Astrocyte (in vitro differentiated cells and primary cell): ENCODE results near the gene SNAP47. TPM values are rescaled to one million over a fixed set of nuclear protein-coding genes. Genes with fewer than 3 reads are reported as not detected.

Experiments
- DNase-seq: peaks from one replicate; pipeline ENCODE4 v3.0.0-alpha.2; 2010; ENCODE audit warnings: low read depth
- FAIRE-seq: peaks from 2 replicates; lab custom pipeline; 2011; peaks lifted over from hg19 to GRCh38; lab: Jason Lieb, UNC
- H2AFZ ChIP-seq: 2 replicates; pipeline ENCODE4 v1.6.0; 2012; ENCODE audit warnings: low read depth, low read length, inconsistent platforms
- H3K27ac ChIP-seq: 2 replicates; pipeline ENCODE4 v1.5.1; 2011; ENCODE audit warnings: low read depth, low read length, inconsistent platforms
- H3K27me3 ChIP-seq: 2 replicates; pipeline ENCODE4 v1.6.0; 2011; ENCODE audit warnings: low read length, inconsistent platforms; ENCODE audit not compliant: insufficient read depth
- H3K36me3 ChIP-seq: 2 replicates; pipeline ENCODE4 v1.5.1; 2011; ENCODE audit warnings: low read length, inconsistent platforms; ENCODE audit not compliant: insufficient read depth
- H3K4me1 ChIP-seq: 2 replicates; pipeline ENCODE4 v1.5.1; 2011; ENCODE audit warnings: low read length, inconsistent platforms; ENCODE audit not compliant: insufficient read depth
- H3K4me2 ChIP-seq: 2 replicates; pipeline ENCODE4 v1.6.0; 2012; ENCODE audit warnings: low read length, inconsistent platforms
- H3K4me3 ChIP-seq: 2 replicates; pipeline ENCODE4 v1.5.1; 2011; ENCODE audit warnings: low read depth, mild to moderate bottlenecking, low read length, inconsistent platforms; ENCODE audit not compliant: insufficient read depth
- H3K79me2 ChIP-seq: 2 replicates; pipeline ENCODE4 v1.6.0; 2012; ENCODE audit warnings: mild to moderate bottlenecking, low read length, inconsistent platforms; ENCODE audit not compliant: insufficient read depth
- H3K9ac ChIP-seq: 2 replicates; pipeline ENCODE4 v1.6.0; 2012; ENCODE audit warnings: mild to moderate bottlenecking, low read length, inconsistent platforms
- H3K9me3 ChIP-seq: 2 replicates; pipeline ENCODE4 v1.5.1; 2012; ENCODE audit warnings: low read depth, mild to moderate bottlenecking, low read length, inconsistent platforms; ENCODE audit not compliant: insufficient read depth
- H4K20me1 ChIP-seq: 2 replicates; pipeline ENCODE4 v1.6.0; 2012; ENCODE audit warnings: low read length, inconsistent platforms; ENCODE audit not compliant: insufficient read depth
- H3K27ac Mint-ChIP-seq: one replicate; pipeline ENCODE4 v1.8.0; 2021; ENCODE audit warnings: mild to moderate bottlenecking, mixed read lengths; ENCODE audit not compliant: unreplicated experiment
- H3K27me3 Mint-ChIP-seq: one replicate; pipeline ENCODE4 v1.8.0; 2021; ENCODE audit warnings: low read depth, mixed read lengths; ENCODE audit not compliant: unreplicated experiment
- H3K36me3 Mint-ChIP-seq: one replicate; pipeline ENCODE4 v1.8.0; 2021; ENCODE audit warnings: low read depth, mixed read lengths; ENCODE audit not compliant: unreplicated experiment
- H3K4me1 Mint-ChIP-seq: one replicate; pipeline ENCODE4 v1.8.0; 2021; ENCODE audit warnings: low read depth, mixed read lengths; ENCODE audit not compliant: unreplicated experiment
- H3K4me3 Mint-ChIP-seq: one replicate; pipeline ENCODE4 v1.8.0; 2021; ENCODE audit warnings: mild to moderate bottlenecking, moderate library complexity, mixed read lengths; ENCODE audit not compliant: unreplicated experiment
- H3K9me3 Mint-ChIP-seq: one replicate; pipeline ENCODE4 v1.8.0; 2021; ENCODE audit warnings: mild to moderate bottlenecking, mixed read lengths; ENCODE audit not compliant: unreplicated experiment
- EZH2 ChIP-seq: IDR thresholded peaks from 2 replicates; pipeline ENCODE4 v1.6.1; 2012; ENCODE audit warnings: mild to moderate bottlenecking, low read length, inconsistent platforms; ENCODE audit not compliant: insufficient read depth
- total RNA-seq: library from RNA; stranded (reverse); gene quantifications from 2 replicates; pipeline ENCODE4 v1.2.1, GENCODE V29; 2021
- TF ChIP-seq, protein P1 (sequence below): IDR thresholded peaks from 2 replicates; pipeline ENCODE4 v1.5.1; 2011; ENCODE audit warnings: low read depth, mild to moderate bottlenecking, inconsistent platforms, low read length, moderate library complexity; ENCODE audit not compliant: insufficient read depth

SNAP47 gene
- total RNA-seq, 1 donor from 2014 or later: 31.9 TPM

DNA sequence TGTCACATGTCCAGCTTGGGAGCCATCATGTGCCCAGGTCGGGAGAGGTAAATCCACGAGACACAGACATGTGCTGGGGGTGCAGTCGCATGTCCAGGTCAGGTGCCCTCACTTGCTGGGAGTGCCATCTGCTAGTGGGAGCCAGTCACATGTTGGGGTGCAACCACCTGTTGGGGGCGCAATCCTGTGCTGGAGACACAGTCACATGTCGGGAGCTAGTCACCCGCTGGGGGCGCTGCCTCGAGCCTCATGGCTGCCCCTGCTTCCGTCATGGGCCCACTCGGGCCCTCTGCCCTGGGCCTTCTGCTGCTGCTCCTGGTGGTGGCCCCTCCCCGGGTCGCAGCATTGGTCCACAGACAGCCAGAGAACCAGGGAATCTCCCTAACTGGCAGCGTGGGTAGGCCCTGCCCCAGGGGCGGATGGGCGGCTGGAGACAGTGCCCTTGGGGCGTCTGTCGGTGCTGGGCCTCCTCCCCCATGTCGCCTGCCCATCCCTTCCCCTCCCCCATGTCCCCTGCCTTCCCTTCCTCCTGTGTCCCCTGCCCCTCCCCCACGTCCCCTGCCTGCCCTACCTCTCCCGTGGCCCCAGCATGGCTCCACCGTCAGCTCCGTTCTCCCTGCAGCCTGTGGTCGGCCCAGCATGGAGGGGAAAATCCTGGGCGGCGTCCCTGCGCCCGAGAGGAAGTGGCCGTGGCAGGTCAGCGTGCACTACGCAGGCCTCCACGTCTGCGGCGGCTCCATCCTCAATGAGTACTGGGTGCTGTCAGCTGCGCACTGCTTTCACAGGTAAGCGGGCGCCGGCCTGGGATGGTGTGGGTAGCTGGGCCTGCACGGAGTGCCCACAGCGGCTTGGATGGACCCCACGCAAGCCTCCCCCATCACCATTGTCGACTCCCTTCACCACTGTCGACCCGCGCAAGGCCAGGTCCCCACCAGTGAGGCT, 80.5 kb downstream of the SNAP47 start, which contains the start of gene PRSS38:
TSS of gene PRSS38 (plus strand) at position 208 of the 942 bp plus-strand sequence. CDS start at position 250, 42 bp downstream.
- Mint-ChIP-seq H3K4me1 (no peaks in the 10 kb centered on the region), H3K36me3 (no peaks in the 10 kb centered on the region), H3K27ac (no peak within 1 kb of the TSS), H3K4me3 (no peak within 1 kb of the TSS), H3K27me3 (peaks cover 5% of the 10 kb centered on the region), H3K9me3 (peaks cover 27% of the 10 kb centered on the region)
- Histone ChIP-seq H3K27me3 (no peaks in the 10 kb centered on the region), H3K27ac (no peak within 1 kb of the TSS), H3K9ac (no peak within 1 kb of the TSS), H4K20me1 (no peaks in the 10 kb centered on the region), H3K4me2 (no peak within 1 kb of the TSS), H3K4me1 (no peaks in the 10 kb centered on the region), H2AFZ (no peak within 1 kb of the TSS), H3K4me3 (no peak within 1 kb of the TSS), H3K36me3 (no peaks in the 10 kb centered on the region), H3K9me3 (peaks cover 5% of the 10 kb centered on the region), H3K79me2 (no peaks in the 10 kb centered on the region)
- FAIRE-seq (no peak), DNase-seq (no peak)
- TF ChIP-seq, protein P1, sequence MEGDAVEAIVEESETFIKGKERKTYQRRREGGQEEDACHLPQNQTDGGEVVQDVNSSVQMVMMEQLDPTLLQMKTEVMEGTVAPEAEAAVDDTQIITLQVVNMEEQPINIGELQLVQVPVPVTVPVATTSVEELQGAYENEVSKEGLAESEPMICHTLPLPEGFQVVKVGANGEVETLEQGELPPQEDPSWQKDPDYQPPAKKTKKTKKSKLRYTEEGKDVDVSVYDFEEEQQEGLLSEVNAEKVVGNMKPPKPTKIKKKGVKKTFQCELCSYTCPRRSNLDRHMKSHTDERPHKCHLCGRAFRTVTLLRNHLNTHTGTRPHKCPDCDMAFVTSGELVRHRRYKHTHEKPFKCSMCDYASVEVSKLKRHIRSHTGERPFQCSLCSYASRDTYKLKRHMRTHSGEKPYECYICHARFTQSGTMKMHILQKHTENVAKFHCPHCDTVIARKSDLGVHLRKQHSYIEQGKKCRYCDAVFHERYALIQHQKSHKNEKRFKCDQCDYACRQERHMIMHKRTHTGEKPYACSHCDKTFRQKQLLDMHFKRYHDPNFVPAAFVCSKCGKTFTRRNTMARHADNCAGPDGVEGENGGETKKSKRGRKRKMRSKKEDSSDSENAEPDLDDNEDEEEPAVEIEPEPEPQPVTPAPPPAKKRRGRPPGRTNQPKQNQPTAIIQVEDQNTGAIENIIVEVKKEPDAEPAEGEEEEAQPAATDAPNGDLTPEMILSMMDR: no peak

DNA sequence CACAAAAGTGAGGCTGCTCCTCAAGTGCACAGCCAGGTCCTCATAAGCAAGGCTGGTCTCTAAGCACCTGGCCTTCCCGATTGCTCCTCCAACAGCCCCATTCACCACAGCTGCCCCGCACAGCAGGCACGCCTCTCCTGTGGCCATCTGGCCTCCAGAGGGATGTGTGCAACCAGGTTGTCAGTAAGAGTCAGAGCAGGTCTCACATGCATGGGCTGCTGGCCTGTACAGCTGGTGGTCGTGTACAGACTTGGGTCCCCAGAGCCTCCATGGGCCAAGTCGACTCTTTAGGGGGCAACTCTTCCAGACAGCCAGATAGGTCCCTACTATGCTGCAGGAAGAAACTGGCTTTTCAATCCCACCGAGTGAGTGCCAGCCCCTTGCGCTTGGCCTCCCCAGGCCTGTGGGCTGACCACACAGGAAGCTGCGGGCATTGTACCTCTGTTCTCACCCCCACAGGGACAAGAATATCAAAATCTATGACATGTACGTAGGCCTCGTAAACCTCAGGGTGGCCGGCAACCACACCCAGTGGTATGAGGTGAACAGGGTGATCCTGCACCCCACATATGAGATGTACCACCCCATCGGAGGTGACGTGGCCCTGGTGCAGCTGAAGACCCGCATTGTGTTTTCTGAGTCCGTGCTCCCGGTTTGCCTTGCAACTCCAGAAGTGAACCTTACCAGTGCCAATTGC, 81.7 kb downstream of the SNAP47 start:
- H3K27ac ChIP-seq: no peak overlapping the region
- no peaks in the 10 kb centered on the region for H3K36me3 Mint-ChIP-seq
- no peaks in the 10 kb centered on the region for H3K79me2 ChIP-seq
- H3K27me3 ChIP-seq: no peaks in the 10 kb centered on the region
- no peaks in the 10 kb centered on the region for H4K20me1 ChIP-seq
- H3K4me1 ChIP-seq: no peaks in the 10 kb centered on the region
- H3K4me2 ChIP-seq: no peak overlapping the region
- peaks cover 27% of the 10 kb centered on the region for H3K9me3 Mint-ChIP-seq
- peaks cover 5% of the 10 kb centered on the region for H3K9me3 ChIP-seq
- H3K27me3 Mint-ChIP-seq: peaks cover 5% of the 10 kb centered on the region
- no peaks in the 10 kb centered on the region for H3K36me3 ChIP-seq
- no peak overlapping the region for H3K27ac Mint-ChIP-seq
- TF ChIP-seq EZH2: no peak
- TF ChIP-seq, protein P1: no peak
- no peak overlapping the region for H2AFZ ChIP-seq
- no peak overlapping the region for H3K9ac ChIP-seq
- no peak for FAIRE-seq
- no peak overlapping the region for H3K4me3 ChIP-seq
- no peak for DNase-seq
- no peaks in the 10 kb centered on the region for H3K4me1 Mint-ChIP-seq
- no peak overlapping the region for H3K4me3 Mint-ChIP-seq
